K562 (cell line): Measurements from ENCODE around the gene DHX38. TPM values are rescaled to one million over a fixed set of nuclear protein-coding genes. Genes with fewer than 3 reads are reported as not detected.

Source experiments
- SRF ChIP-seq, 2 experiments: fragments of 250-450, 450-650 bp in 1 of 2; sonication (Bioruptor Pico) in 1 of 2; sonication (generic) in 1 of 2; formaldehyde crosslinking; IDR thresholded peaks; 2 replicates each; pipeline versions ENCODE4 v1.5.0 to v1.5.1; 2020 to 2022; ENCODE audit warnings: mild to moderate bottlenecking in 1 of 2, missing genetic modification reagents in 1 of 2
- SUPT5H ChIP-seq: fragments of 450-650 bp; IDR thresholded peaks from 2 replicates; pipeline ENCODE4 v1.6.1; 2016
- TSHZ1 ChIP-seq: fragments of 250-450 bp; sonication (Bioruptor Pico); IDR thresholded peaks from 2 replicates; pipeline ENCODE4 v1.4.0; 2020; ENCODE audit warnings: mild to moderate bottlenecking, moderate library complexity
- U2AF2 ChIP-seq: fragments of 200-400 bp; formaldehyde crosslinking; optimal IDR thresholded peaks from 2 replicates; pipeline ENCODE3; 2017; ENCODE audit warnings: low read depth, mild to moderate bottlenecking, low read length
- XRCC4 ChIP-seq: IDR thresholded peaks from one replicate; pipeline ENCODE4 v1.6.1; 2011; ENCODE audit not compliant: insufficient read depth, insufficient read length; ENCODE audit errors: extremely low read depth
- ZKSCAN3 ChIP-seq: fragments of 250-450 bp; sonication (Bioruptor Pico); IDR thresholded peaks from 2 replicates; pipeline ENCODE4 v1.4.0; 2020
- ZNF766 ChIP-seq: fragments of 200-800 bp; sonication (Bioruptor generic); conservative IDR thresholded peaks from 2 replicates; pipeline ENCODE4 v1.6.1; 2016; ENCODE audit warnings: missing genetic modification characterization, missing compliant biosample characterization
- ZNF79 ChIP-seq: fragments of 250-450 bp; sonication (Bioruptor Pico); IDR thresholded peaks from 2 replicates; pipeline ENCODE4 v1.4.0; 2020; ENCODE audit warnings: low read depth, mild to moderate bottlenecking, moderate library complexity
- polyA plus RNA-seq, 8 experiments: library from polyadenylated mRNA; depleted of rRNA in 4 of 8; stranded (reverse) in 5 of 8; unstranded in 3 of 8; fragments of >200 nt; fragmentation: Nextera tagmentation in 2 of 8; fragmentation: Illumina TruSeq in 1 of 8; extraction: Ambion mirVana in 2 of 8; extraction: Trizol in 1 of 8; gene quantifications; 2 replicates each; pipeline versions ENCODE4 v1.2.1 to v1.2.3, GENCODE V29; 2011 to 2014; ENCODE audit warnings: inconsistent platforms in 1 of 8, missing spikeins in 1 of 8
- total RNA-seq, 7 experiments: library from RNA; depleted of rRNA in 6 of 7; stranded (reverse); fragments of >200 nt in 6 of 7; fragmentation: Illumina TruSeq in 2 of 7; extraction: Trizol in 2 of 7; gene quantifications; 2 replicates each; pipeline versions ENCODE4 v1.2.1 to v1.2.3, GENCODE V29; 2011 to 2021; ENCODE audit warnings: low replicate concordance in 1 of 7
- TF ChIP-seq, protein P1 (sequence below): sonication (generic); formaldehyde crosslinking; IDR thresholded peaks from 2 replicates; pipeline ENCODE4 v1.5.0; 2020; ENCODE audit warnings: missing genetic modification reagents
- TF ChIP-seq, protein P2 (sequence below): sonication (generic); formaldehyde crosslinking; IDR thresholded peaks from 2 replicates; pipeline ENCODE4 v1.8.0; 2022; ENCODE audit warnings: mild to moderate bottlenecking, missing genetic modification reagents, borderline replicate concordance
- TF ChIP-seq, protein P3 (sequence below): fragments of 450-650 bp; IDR thresholded peaks from 2 replicates; pipeline ENCODE4 v1.6.1; 2016; ENCODE audit warnings: low read depth

DHX38 gene
- total and polyA plus RNA-seq, 9 of the 15 experiments (the other 6 are each of a cell fraction or from before 2014, with no cell fraction given) = 2.8 to 76.8 (median 40.8) TPM

DNA sequence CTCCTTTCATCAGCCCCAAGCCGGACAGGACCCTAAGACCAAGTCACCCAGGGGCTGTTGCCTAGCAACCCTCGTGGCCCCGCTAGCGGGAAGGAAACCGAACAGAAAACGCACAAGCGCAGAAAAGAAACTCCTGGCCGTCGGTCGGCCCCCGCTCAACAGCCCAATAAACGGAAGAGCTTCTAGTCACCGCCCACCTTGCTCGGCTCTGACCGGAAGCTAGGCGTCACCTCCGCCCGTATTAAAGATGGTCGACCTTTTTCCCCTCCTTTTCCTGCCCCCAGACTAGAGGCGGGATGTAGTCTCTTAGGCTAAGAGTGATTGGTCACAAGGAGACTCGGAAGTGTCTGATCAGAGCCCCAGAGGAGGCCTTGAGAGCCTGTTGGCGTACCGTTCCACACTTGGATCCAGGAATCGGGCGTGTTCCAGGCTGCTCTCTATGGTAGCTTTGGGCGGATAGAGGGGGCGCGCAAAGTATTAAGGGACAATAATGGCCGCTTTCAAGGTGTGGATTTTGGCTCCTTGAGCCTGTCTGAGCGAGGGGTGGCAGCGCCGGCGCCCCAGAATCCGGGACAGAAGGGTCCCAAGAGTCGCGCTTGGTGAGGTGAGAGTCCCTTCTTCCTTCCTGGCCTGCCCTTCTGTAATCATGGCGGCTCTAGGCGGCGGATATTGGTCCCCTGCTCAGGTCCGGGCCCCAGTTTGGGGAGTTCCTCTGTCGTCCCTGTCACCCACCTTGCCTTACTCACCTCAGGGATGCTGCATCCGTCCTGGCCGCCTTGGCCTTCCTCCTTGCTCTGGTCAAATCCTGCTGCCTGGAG is at the start of gene DHX38, which contains the start of gene TXNL4B (continued):
- no peak for TF ChIP-seq XRCC4
- no peak for TF ChIP-seq U2AF2
- peak; percentile 87 for TF ChIP-seq SUPT5H
- peak; percentile 76 for TF ChIP-seq ZNF766
- TF ChIP-seq TSHZ1 (CRISPR knock-in tag) = no peak
- TF ChIP-seq, protein P1, sequence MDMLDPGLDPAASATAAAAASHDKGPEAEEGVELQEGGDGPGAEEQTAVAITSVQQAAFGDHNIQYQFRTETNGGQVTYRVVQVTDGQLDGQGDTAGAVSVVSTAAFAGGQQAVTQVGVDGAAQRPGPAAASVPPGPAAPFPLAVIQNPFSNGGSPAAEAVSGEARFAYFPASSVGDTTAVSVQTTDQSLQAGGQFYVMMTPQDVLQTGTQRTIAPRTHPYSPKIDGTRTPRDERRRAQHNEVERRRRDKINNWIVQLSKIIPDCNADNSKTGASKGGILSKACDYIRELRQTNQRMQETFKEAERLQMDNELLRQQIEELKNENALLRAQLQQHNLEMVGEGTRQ (CRISPR knock-in tag) = no peak
- TF ChIP-seq, protein P2, sequence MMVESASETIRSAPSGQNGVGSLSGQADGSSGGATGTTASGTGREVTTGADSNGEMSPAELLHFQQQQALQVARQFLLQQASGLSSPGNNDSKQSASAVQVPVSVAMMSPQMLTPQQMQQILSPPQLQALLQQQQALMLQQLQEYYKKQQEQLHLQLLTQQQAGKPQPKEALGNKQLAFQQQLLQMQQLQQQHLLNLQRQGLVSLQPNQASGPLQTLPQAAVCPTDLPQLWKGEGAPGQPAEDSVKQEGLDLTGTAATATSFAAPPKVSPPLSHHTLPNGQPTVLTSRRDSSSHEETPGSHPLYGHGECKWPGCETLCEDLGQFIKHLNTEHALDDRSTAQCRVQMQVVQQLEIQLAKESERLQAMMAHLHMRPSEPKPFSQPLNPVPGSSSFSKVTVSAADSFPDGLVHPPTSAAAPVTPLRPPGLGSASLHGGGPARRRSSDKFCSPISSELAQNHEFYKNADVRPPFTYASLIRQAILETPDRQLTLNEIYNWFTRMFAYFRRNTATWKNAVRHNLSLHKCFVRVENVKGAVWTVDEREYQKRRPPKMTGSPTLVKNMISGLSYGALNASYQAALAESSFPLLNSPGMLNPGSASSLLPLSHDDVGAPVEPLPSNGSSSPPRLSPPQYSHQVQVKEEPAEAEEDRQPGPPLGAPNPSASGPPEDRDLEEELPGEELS (CRISPR knock-in tag) = no peak
- TF ChIP-seq ZNF79 (CRISPR knock-in tag) = no peak
- TF ChIP-seq SRF (CRISPR knock-in tag; IDR thresholded peaks at IDR 0.05) = no peak
- TF ChIP-seq, protein P3, sequence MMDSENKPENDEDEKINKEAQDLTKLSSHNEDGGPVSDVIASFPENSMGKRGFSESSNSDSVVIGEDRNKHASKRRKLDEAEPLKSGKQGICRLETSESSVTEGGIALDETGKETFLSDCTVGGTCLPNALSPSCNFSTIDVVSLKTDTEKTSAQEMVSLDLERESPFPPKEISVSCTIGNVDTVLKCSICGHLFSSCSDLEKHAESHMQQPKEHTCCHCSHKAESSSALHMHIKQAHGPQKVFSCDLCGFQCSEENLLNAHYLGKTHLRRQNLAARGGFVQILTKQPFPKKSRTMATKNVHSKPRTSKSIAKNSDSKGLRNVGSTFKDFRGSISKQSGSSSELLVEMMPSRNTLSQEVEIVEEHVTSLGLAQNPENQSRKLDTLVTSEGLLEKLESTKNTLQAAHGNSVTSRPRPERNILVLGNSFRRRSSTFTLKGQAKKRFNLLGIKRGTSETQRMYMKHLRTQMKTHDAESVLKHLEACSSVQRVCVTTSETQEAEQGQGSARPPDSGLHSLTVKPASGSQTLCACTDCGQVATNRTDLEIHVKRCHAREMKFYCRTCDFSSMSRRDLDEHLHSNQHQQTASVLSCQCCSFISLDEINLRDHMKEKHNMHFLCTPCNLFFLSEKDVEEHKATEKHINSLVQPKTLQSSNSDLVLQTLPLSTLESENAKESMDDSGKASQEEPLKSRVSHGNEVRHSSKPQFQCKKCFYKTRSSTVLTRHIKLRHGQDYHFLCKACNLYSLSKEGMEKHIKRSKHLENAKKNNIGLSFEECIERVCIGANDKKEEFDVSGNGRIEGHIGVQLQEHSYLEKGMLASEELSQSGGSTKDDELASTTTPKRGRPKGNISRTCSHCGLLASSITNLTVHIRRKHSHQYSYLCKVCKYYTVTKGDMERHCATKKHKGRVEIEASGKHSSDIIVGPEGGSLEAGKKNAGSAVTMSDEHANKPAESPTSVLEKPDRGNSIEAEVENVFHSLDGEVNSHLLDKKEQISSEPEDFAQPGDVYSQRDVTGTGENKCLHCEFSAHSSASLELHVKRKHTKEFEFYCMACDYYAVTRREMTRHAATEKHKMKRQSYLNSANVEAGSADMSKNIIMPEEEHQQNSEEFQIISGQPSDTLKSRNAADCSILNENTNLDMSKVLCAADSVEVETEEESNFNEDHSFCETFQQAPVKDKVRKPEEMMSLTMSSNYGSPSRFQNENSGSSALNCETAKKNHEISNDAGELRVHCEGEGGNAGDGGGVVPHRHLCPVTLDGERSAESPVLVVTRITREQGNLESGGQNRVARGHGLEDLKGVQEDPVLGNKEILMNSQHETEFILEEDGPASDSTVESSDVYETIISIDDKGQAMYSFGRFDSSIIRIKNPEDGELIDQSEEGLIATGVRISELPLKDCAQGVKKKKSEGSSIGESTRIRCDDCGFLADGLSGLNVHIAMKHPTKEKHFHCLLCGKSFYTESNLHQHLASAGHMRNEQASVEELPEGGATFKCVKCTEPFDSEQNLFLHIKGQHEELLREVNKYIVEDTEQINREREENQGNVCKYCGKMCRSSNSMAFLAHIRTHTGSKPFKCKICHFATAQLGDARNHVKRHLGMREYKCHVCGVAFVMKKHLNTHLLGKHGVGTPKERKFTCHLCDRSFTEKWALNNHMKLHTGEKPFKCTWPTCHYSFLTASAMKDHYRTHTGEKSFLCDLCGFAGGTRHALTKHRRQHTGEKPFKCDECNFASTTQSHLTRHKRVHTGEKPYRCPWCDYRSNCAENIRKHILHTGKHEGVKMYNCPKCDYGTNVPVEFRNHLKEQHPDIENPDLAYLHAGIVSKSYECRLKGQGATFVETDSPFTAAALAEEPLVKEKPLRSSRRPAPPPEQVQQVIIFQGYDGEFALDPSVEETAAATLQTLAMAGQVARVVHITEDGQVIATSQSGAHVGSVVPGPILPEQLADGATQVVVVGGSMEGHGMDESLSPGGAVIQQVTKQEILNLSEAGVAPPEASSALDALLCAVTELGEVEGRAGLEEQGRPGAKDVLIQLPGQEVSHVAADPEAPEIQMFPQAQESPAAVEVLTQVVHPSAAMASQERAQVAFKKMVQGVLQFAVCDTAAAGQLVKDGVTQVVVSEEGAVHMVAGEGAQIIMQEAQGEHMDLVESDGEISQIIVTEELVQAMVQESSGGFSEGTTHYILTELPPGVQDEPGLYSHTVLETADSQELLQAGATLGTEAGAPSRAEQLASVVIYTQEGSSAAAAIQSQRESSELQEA = peak; percentile 32; the same call in 1 of the 2 replicates
- no peak for TF ChIP-seq ZKSCAN3
